Measurements from ENCODE around the gene SMIM35.

The SMIM35 gene

DNA sequence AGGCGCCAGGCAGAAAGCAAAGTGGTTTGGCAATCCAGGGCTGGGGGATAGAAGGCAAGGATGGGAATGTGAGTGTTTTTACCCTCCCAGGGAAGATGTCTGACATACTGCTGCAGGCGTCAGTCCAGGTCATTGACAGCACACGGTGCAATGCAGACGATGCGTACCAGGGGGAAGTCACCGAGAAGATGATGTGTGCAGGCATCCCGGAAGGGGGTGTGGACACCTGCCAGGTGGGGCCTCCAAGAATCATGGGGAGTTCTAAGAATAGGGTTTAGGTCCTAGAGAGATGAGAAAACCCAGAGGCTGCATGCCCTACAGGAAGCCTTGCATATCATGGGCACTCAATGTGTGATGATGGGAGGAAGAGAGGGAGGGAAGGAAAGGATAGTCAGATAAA, 28.3 kb upstream of the SMIM35 start:
- ATAC-seq, result no peak
- peaks cover 31% of the 10 kb centered on the region for H3K4me1 Mint-ChIP-seq
- H3K9me3 Mint-ChIP-seq, result no peaks in the 10 kb centered on the region
- H3K36me3 Mint-ChIP-seq, result no peaks in the 10 kb centered on the region
- H3K27ac Mint-ChIP-seq, result no peak overlapping the region
- peaks cover 36% of the 10 kb centered on the region for H3K27me3 Mint-ChIP-seq
- H3K4me3 Mint-ChIP-seq, result no peak overlapping the region

DNA sequence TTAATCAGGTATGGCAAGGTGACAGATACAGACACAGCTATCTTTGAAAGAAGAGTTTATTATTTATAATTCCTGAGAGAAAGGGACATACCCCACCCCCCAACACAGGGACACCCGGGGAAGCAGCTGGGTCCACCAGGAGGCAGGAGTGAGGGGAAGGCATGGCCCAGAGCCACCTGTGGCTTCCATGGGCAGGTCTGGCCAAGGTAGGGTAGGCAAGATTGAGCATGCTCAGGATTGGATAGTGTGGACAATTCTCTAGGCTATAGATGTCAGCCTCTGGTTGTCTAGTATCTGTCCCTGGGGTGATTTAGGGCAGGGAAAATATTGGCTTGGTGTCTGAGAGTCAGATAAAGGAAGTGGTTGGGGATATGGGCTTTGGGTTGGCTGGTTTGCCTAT, 27.5 kb upstream of the SMIM35 start:
- Mint-ChIP-seq H3K4me3 (no peak overlapping the region), H3K4me1 (peaks cover 31% of the 10 kb centered on the region), H3K36me3 (no peaks in the 10 kb centered on the region), H3K27me3 (peaks cover 36% of the 10 kb centered on the region), H3K27ac (no peak overlapping the region), H3K9me3 (no peaks in the 10 kb centered on the region)
- ATAC-seq, result no peak

DNA sequence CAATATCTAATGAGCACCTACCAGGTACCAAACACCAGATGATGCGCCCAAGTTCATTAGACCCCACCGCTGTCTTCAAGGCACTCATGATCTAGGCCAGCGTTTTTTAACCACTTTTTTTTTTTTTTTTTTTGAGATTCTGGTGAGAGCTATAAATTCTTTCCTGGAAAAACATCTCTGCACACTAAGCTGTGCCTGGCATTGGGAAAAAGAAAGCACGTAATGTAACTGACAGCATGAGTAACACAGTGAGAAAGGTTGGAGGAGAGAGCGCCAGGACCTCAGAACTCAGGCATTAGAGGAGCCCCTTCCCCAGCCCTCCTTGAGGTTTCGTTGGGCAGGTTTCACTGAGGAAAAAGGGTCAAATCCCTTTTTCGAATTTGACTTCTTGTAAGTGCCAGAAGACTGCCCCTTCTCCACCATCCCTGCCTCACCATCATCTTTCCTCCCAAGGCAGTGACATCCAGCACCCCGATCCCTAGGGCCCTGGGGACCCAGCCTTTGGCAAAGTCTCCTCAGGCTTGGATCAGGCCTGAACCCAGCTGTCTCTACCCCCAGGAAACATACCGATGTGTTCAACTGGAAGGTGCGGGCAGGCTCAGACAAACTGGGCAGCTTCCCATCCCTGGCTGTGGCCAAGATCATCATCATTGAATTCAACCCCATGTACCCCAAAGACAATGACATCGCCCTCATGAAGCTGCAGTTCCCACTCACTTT, 26.1 kb upstream of the SMIM35 start:
- no peak for ATAC-seq
- no peaks in the 10 kb centered on the region for H3K36me3 Mint-ChIP-seq
- peaks cover 36% of the 10 kb centered on the region for H3K27me3 Mint-ChIP-seq
- H3K9me3 Mint-ChIP-seq, result no peaks in the 10 kb centered on the region
- H3K27ac Mint-ChIP-seq, result no peak overlapping the region
- peaks cover 23% of the 10 kb centered on the region for H3K4me1 Mint-ChIP-seq
- H3K4me3 Mint-ChIP-seq, result no peak overlapping the region

DNA sequence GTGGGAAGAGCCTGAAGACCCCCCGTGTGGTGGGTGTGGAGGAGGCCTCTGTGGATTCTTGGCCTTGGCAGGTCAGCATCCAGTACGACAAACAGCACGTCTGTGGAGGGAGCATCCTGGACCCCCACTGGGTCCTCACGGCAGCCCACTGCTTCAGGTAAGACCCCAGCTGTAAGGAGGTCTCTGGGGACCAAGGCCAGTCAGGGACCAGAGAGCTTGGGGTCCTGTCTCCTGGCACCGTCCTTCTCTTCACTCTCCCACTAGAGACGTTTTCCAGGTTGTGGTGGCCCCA, 24.9 kb upstream of the SMIM35 start:
- Mint-ChIP-seq H3K27ac (no peak overlapping the region), H3K9me3 (no peaks in the 10 kb centered on the region), H3K4me1 (peaks cover 12% of the 10 kb centered on the region), H3K27me3 (peaks cover 43% of the 10 kb centered on the region), H3K36me3 (no peaks in the 10 kb centered on the region), H3K4me3 (no peak overlapping the region)
- no peak for ATAC-seq

DNA sequence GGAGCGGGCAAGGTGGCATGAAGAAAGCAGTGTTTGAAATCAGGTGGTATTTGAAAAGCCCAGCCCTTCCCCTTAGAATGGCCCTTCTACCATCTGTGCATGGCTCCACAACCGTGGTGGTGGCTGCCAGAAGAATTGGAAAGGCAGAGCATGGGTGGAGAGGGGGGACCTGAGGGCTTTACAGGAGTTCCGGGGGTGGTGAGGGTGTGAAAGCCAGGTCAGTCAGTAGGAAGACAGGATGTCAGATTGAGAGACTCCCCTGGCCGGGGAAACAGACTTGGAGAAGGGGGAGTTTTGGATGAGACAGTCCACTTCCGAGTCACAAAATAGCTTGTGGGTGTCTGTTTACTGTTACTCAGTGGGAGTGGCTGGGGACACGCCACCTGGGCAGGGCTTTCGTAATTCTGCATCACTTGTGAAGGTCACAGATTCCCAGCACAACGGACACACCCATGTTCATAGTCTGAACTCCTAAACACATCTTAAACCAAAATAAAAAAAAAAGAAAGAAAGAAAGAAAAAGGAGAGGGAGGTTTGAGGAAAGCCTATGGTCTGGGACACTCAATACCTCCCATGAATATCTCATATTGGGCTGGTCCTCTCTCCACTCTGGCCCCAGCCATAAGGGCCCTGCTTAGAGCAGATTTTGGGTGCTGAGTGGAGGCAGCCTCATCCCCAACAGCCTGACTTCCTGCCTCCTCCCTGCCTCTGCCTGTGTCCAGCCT, 24.4 kb upstream of the SMIM35 start:
- Mint-ChIP-seq H3K4me3 (no peak overlapping the region), H3K4me1 (peaks cover 12% of the 10 kb centered on the region), H3K27me3 (peaks cover 45% of the 10 kb centered on the region), H3K9me3 (no peaks in the 10 kb centered on the region), H3K36me3 (no peaks in the 10 kb centered on the region), H3K27ac (no peak overlapping the region)
- no peak for ATAC-seq

DNA sequence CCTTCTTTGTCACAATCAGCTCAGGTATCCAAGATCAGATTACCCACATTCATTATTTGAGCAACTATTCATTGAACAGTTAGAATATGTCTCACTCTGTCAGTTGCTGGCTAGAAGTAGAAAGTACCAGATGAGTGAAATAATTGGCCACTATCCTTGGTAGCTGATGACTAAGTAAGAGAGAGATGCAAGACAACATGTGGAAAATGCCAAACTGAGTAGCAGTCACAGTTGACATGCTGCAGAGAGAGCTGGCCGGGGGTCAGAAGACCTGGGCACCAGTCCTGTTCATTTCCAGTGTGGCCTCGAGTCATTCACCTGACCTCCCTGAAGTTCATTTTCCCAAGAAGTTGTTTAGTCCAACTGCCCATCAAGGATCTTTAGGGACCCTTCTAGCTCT, 22.5 kb upstream of the SMIM35 start:
- no peak for ATAC-seq
- Mint-ChIP-seq H3K4me3 (no peak overlapping the region), H3K36me3 (no peaks in the 10 kb centered on the region), H3K27ac (no peak overlapping the region), H3K27me3 (peaks cover 35% of the 10 kb centered on the region), H3K4me1 (peaks cover 3% of the 10 kb centered on the region), H3K9me3 (no peaks in the 10 kb centered on the region)

DNA sequence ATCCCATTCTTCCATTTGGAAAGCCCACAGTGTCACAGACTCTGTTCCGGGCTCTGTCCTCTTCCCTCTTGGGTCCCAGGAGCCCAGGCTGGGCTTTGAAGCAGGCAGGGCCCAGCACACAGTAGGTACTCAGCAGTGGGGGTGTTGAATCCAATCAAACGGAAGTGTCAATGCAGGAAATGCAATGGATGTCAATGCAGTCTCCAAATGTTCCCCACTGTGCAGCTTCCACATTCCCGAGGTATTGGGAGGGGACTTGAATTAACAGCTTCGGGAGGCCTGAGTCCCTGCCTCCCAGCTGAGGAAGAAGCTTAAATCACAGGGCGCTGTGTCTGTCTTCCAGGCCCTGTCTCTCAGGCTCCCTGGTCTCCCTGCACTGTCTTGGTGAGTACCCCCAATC, 21.8 kb upstream of the SMIM35 start:
- Mint-ChIP-seq H3K4me1 (no peaks in the 10 kb centered on the region), H3K36me3 (no peaks in the 10 kb centered on the region), H3K9me3 (no peaks in the 10 kb centered on the region), H3K27ac (no peak overlapping the region), H3K4me3 (no peak overlapping the region), H3K27me3 (peaks cover 27% of the 10 kb centered on the region)
- no peak for ATAC-seq

DNA sequence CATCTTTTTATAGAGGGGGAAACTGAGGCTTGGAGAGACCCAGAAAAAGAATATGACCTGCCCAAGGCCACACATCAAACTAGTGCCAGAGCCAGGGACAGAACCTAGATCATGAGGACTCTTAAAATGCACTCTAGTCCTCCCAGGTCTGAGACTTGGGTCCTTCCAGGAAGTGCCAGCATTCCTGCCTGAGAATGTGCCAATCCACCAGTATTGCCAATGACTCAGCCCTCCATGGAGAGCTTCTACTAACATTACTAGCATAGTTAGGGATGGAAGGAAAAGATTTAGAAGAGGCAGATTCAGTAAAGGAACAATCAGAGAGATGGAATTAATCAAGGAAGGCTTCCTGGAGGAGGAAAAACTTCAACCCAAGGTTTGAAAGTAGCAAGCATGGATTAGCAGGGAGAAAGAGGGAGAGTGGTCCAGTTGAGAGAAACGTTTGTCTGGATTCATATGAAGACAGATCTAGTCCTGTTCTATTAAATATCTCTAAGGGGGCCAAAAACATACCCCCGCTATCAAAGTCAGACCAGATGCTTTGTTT, 20.1 kb upstream of the SMIM35 start:
- no peak for ATAC-seq
- H3K4me1 Mint-ChIP-seq, result no peaks in the 10 kb centered on the region
- H3K27ac Mint-ChIP-seq, result no peak overlapping the region
- no peaks in the 10 kb centered on the region for H3K36me3 Mint-ChIP-seq
- H3K4me3 Mint-ChIP-seq, result no peak overlapping the region
- no peaks in the 10 kb centered on the region for H3K9me3 Mint-ChIP-seq
- H3K27me3 Mint-ChIP-seq, result peaks cover 23% of the 10 kb centered on the region

DNA sequence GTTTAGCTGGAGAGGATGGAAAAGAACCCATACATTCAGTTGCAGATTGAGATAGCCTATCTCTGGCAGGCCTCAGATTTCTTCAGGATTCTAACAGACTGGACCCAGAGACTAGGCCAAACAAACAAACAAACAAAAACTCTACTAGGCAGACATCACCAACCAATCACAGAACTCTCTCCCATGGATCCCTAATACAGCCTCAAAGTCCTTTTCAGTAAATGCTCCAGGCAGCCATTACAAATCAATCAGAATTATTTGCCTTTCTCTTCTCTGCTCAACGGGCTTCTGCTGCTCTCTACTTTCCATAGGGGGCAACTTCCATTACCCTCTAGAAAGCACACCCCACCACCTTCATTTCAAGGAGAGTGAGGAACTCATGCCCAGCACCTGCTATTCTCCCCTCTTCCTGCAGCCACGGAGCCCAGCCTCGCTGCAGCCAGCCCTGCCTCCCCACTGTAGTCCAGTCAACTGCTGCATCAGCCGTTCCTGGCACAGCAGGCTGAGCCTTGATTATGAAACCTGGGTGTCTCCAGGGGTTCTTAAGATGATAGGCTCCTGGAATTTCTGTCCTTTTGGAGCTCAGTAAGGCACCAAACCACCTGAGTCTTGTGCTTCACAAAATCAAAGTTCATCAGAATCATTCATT, 19.0 kb upstream of the SMIM35 start:
- peaks cover 13% of the 10 kb centered on the region for H3K27me3 Mint-ChIP-seq
- H3K9me3 Mint-ChIP-seq, result no peaks in the 10 kb centered on the region
- H3K27ac Mint-ChIP-seq, result no peak overlapping the region
- no peaks in the 10 kb centered on the region for H3K4me1 Mint-ChIP-seq
- H3K4me3 Mint-ChIP-seq, result no peak overlapping the region
- no peak for ATAC-seq
- H3K36me3 Mint-ChIP-seq, result no peaks in the 10 kb centered on the region

DNA sequence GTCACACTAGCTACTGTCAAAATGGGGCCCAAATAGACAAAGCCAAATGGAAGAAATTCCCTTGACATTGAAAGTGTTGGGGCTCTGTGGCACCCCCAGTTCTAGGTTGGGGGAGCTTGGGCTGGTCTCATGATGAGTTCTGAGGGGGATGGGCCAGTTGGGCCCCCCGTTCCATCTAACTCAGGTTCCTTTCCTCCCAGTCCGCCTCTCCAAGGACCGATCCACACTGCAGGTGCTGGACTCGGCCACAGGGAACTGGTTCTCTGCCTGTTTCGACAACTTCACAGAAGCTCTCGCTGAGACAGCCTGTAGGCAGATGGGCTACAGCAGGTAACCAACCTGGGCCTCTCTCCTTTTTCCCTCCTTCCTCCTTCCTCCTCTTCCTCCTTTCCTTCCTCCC, 17.7 kb upstream of the SMIM35 start:
- no peaks in the 10 kb centered on the region for H3K9me3 Mint-ChIP-seq
- H3K4me3 Mint-ChIP-seq, result no peak overlapping the region
- no peak for ATAC-seq
- peaks cover 10% of the 10 kb centered on the region for H3K27me3 Mint-ChIP-seq
- H3K36me3 Mint-ChIP-seq, result no peaks in the 10 kb centered on the region
- H3K4me1 Mint-ChIP-seq, result no peaks in the 10 kb centered on the region
- H3K27ac Mint-ChIP-seq, result no peak overlapping the region

DNA sequence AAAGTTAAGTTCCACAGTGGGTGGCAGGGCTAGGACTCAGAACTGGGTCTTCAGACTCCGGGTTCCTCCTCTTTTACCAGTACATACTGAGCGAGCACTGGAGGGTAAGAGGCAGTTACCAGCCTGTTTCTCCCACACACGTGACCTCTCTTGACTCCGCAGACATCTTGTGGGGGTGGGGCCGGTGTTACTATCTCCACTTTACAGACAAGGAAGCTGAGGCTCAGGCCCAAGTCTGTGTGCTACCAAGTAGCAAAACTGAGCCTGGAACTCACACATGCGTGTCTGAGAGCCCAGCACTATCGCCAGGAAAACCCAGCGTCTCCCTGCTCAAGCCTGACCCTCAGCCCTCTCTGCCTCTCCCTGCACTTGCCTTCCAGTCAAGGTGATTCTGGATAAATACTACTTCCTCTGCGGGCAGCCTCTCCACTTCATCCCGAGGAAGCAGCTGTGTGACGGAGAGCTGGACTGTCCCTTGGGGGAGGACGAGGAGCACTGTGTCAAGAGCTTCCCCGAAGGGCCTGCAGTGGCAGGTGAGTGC, 16.0 kb upstream of the SMIM35 start:
- H3K9me3 Mint-ChIP-seq, result no peaks in the 10 kb centered on the region
- no peak overlapping the region for H3K27ac Mint-ChIP-seq

DNA sequence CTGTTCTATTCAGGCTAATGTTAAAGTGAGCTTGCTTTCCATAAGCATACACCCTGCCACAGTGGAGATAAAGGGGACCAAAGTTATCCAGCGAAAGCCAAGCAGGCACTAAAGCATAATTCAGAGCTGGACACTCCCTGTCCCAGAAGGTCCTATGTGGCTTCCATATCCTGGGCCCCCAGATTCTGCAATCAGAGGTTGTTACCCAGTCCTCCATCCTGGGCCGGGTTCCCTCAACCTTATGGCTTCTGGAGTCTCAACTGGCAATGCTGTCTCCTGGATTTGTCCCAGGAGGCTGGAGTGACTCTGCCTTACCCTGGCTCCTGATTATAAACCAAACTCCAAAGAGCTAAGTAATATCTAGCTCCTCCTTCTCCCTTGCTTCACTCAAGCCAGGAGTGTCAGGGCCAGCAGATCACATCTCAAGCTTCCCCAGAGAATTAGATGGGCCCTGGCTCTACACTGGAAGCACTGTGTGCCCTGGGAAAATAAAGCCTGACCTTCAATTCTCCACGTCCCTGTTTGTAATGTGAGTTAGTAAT, 14.0 kb upstream of the SMIM35 start:
- H3K4me1 Mint-ChIP-seq, result no peaks in the 10 kb centered on the region
- peaks cover 27% of the 10 kb centered on the region for H3K27me3 Mint-ChIP-seq
- H3K27ac Mint-ChIP-seq, result no peak overlapping the region

More for the DNA sequence above, 16.0 kb upstream of the SMIM35 start:
- no peak overlapping the region for H3K4me3 Mint-ChIP-seq
- no peaks in the 10 kb centered on the region for H3K4me1 Mint-ChIP-seq
- peaks cover 25% of the 10 kb centered on the region for H3K27me3 Mint-ChIP-seq
- no peak for ATAC-seq
- no peaks in the 10 kb centered on the region for H3K36me3 Mint-ChIP-seq

DNA sequence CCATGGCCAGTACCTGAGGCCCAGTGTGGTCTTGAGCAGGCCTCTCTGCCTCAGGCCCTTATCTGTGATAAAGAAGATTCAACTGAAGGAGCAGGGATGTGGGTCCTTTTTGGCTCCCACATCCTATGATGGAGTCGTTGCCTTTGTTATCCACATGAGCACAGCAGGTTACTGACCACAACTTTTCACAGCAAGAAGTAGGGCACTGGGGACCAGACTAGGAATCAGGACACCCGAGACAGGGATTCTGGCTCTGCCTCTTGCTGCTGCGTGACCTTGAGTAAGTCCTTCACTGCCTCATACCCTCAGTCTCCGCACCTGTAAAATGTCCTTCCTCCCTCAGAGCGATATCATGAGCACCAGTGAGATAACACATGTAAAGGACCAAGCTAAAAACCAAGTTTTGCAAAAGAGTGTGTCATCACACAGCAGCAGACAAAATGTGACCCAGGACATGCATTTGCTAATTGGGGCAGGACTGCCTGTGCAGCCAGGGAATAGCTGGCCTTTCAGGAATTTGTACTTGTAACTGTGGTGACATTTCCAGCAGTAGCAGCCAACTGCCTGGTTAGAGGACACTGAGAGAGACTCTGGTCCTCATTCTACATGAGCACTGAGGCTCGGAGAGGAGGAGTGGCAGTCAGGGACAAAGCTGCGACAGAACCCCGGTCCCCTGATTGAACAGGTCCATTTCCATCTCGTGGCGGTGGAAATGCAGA, 13.2 kb upstream of the SMIM35 start:
- Mint-ChIP-seq H3K27ac (no peak overlapping the region), H3K27me3 (peaks cover 27% of the 10 kb centered on the region), H3K9me3 (no peaks in the 10 kb centered on the region), H3K4me1 (no peaks in the 10 kb centered on the region), H3K4me3 (no peak overlapping the region), H3K36me3 (no peaks in the 10 kb centered on the region)
- ATAC-seq, result no peak

More for the DNA sequence above, 14.0 kb upstream of the SMIM35 start:
- no peaks in the 10 kb centered on the region for H3K36me3 Mint-ChIP-seq
- ATAC-seq, result no peak
- no peak overlapping the region for H3K4me3 Mint-ChIP-seq
- no peaks in the 10 kb centered on the region for H3K9me3 Mint-ChIP-seq

DNA sequence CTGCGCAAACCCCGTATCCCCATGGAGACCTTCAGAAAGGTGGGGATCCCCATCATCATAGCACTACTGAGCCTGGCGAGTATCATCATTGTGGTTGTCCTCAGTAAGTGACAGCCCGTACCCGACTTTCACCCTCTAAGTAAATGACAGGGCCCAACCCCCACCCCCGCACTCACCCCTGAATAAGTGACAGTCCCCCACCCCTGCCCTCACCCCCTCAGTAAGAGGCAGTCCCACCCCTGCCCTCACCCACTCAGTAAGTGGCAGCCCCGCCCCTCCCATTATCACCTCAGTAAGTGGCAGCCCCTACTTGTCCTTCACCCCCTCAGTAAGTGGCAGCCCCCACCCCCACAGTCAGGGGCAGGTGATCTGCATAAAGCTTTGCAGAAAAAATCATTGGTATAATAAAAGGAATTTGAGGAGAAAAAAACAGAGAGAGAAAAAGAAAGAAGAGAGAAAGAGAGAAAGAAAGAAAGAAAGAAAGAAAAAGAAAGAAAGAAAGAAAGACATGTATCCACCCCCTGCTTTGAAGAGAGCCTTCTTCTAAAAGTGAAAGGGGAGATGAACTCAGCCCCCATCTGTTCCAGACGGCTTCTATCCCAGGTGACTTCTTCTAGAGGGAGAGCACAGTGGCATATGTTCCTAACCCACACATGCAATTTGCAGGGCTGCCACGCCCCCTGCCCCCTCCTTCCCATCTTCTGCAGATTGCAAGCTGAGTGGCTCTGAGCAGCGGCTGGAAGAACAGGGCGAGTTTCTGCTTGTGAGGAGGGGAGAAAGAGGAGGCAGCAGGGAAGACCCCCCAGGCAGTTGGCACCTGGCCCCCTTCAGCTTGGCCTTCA, 12.5 kb upstream of the SMIM35 start:
- no peaks in the 10 kb centered on the region for H3K4me1 Mint-ChIP-seq
- no peak for ATAC-seq
- H3K4me3 Mint-ChIP-seq, result no peak overlapping the region
- H3K9me3 Mint-ChIP-seq, result no peaks in the 10 kb centered on the region
- H3K27me3 Mint-ChIP-seq, result peaks cover 27% of the 10 kb centered on the region
- H3K27ac Mint-ChIP-seq, result no peak overlapping the region
- no peaks in the 10 kb centered on the region for H3K36me3 Mint-ChIP-seq
